Tibial nerve (tissue), 4 donors: Measurements from ENCODE around the gene UFSP2. TPM values are rescaled to one million over a fixed set of nuclear protein-coding genes. Genes with fewer than 3 reads are reported as not detected.

ENCODE experiments used
- DNase-seq, 2 donors: peaks; one replicate each; pipeline ENCODE4 v3.0.0-alpha.2; 2019; ENCODE audit warnings: low spot score in 2 of 2
- H3K27ac ChIP-seq, 4 donors: fragments of 200-600 bp; sonication (generic) in 3 of 4; one replicate each; pipeline ENCODE4 v1.5.1; 2017 to 2019; ENCODE audit warnings: mild to moderate bottlenecking in 1 of 4
- H3K27me3 ChIP-seq, 2 donors: fragments of 200-600 bp; sonication (generic) in 1 of 2; one replicate each; pipeline versions ENCODE4 v1.5.1 to v1.6.0; 2017 to 2019
- H3K36me3 ChIP-seq, 3 donors: fragments of 200-600 bp; sonication (generic); one replicate each; pipeline ENCODE4 v1.5.1; 2018 to 2019
- H3K4me1 ChIP-seq, 4 donors: fragments of 200-600 bp; sonication (generic) in 3 of 4; one replicate each; pipeline ENCODE4 v1.5.1; 2017 to 2019
- H3K4me3 ChIP-seq, 4 donors: fragments of 200-600 bp; sonication (generic) in 3 of 4; one replicate each; pipeline ENCODE4 v1.5.1; 2017 to 2019; ENCODE audit warnings: mild to moderate bottlenecking in 1 of 4, moderate library complexity in 1 of 4
- H3K9me3 ChIP-seq, 4 donors: fragments of 200-600 bp; sonication (generic) in 3 of 4; one replicate each; pipeline ENCODE4 v1.5.1; 2017 to 2019
- CTCF ChIP-seq, 5 experiments: fragments of 200-600 bp in 3 of 5; fragments of 450-650 bp in 2 of 5; sonication (generic) in 3 of 5; IDR thresholded peaks; one replicate each; pipeline ENCODE4 v1.5.1; 2016 to 2019; ENCODE audit warnings: antibody characterized with exemption in 5 of 5, mild to moderate bottlenecking in 3 of 5, moderate library complexity in 2 of 5
- EP300 ChIP-seq, 2 donors: sonication (generic); formaldehyde crosslinking; IDR thresholded peaks; one replicate each; pipeline ENCODE4 v1.6.1; 2017; ENCODE audit warnings: antibody characterized with exemption in 2 of 2, mild to moderate bottlenecking in 1 of 2
- POLR2A ChIP-seq, 2 donors: fragments of 450-650 bp; IDR thresholded peaks; one replicate each; pipeline ENCODE4 v1.6.1; 2017; ENCODE audit warnings: antibody characterized with exemption in 2 of 2, mild to moderate bottlenecking in 2 of 2, moderate library complexity in 2 of 2
- WGBS, 2 donors: methylation state at CpG; one replicate each; pipeline ENCODE4 v1.1.5; 2018; 5-methylcytosine and 5-hydroxymethylcytosine counted together
- total RNA-seq, 4 donors: library from RNA; depleted of rRNA; stranded (reverse); fragments of >200 nt; gene quantifications; one replicate each; pipeline ENCODE4 v1.1.0, GENCODE V29; 2016

The UFSP2 gene
- total RNA-seq, 4 donors from 2014 or later: 19.4 to 35.0 (median 29.2) TPM

GRCh38 chr4:185384930-185385331 lies 40.8 kb downstream of the UFSP2 start:
- no peaks in the 10 kb centered on the region for H3K27me3 ChIP-seq
- H3K27ac ChIP-seq: peak overlapping the region in 3 of 4 donors; percentile 19 to 58 (median 26)
- H3K36me3 ChIP-seq: peaks cover 0 to 5% (median 0%) of the 10 kb centered on the region in 3 donors
- peak overlapping the region in 1 of 4 donors; percentile 16 for H3K4me3 ChIP-seq
- peaks cover 0 to 11% (median 0%) of the 10 kb centered on the region in 4 donors for H3K9me3 ChIP-seq
- TF ChIP-seq POLR2A (IDR thresholded peaks at IDR 0.05) (no peak), CTCF (IDR thresholded peaks at IDR 0.05) (no peak), EP300 (IDR thresholded peaks at IDR 0.05) (no peak)
- H3K4me1 ChIP-seq: peaks cover 0 to 20% (median 5%) of the 10 kb centered on the region in 4 donors
- no peak for DNase-seq
- WGBS, 2 donors: 7 to 11% methylated on average over 10 of the region's 10 CpGs

- TF ChIP-seq EP300 (IDR thresholded peaks at IDR 0.05) (no peak), CTCF (IDR thresholded peaks at IDR 0.05) (no peak), POLR2A (IDR thresholded peaks at IDR 0.05) (no peak)
- H3K9me3 ChIP-seq: peaks cover 0 to 13% (median 0%) of the 10 kb centered on the region in 4 donors
- no peak for DNase-seq
- peaks cover 0 to 5% (median 0%) of the 10 kb centered on the region in 3 donors for H3K36me3 ChIP-seq
- H3K4me3 ChIP-seq: no peak overlapping the region
- H3K4me1 ChIP-seq: peaks cover 0 to 25% (median 5%) of the 10 kb centered on the region in 4 donors
- H3K27ac ChIP-seq: peak overlapping the region in 1 of 4 donors; percentile 4
- no peaks in the 10 kb centered on the region for H3K27me3 ChIP-seq
- 95 to 96% methylated on average over 2 of the region's 2 CpGs for WGBS, 2 donors
Measured at GRCh38 chr4:185384061-185384460, 41.7 kb downstream of the UFSP2 start.

GRCh38 chr4:185383451-185383850 lies 42.3 kb downstream of the UFSP2 start:
- Histone ChIP-seq H3K27ac (no peak overlapping the region), H3K9me3 (peaks cover 0 to 13% (median 0%) of the 10 kb centered on the region in 4 donors), H3K36me3 (peaks cover 0 to 5% (median 0%) of the 10 kb centered on the region in 3 donors), H3K4me1 (peaks cover 0 to 25% (median 5%) of the 10 kb centered on the region in 4 donors), H3K4me3 (no peak overlapping the region), H3K27me3 (no peaks in the 10 kb centered on the region)
- TF ChIP-seq EP300 (IDR thresholded peaks at IDR 0.05) (no peak), POLR2A (IDR thresholded peaks at IDR 0.05) (no peak), CTCF (IDR thresholded peaks at IDR 0.05) (no peak)
- 83 to 93% methylated on average over 3 to 4 of the region's 4 CpGs for WGBS, 2 donors
- DNase-seq: no peak

- Histone ChIP-seq H3K4me1 (peaks cover 0 to 25% (median 5%) of the 10 kb centered on the region in 4 donors), H3K9me3 (peaks cover 0 to 13% (median 0%) of the 10 kb centered on the region in 4 donors), H3K27ac (no peak overlapping the region), H3K36me3 (peaks cover 0 to 3% (median 0%) of the 10 kb centered on the region in 3 donors), H3K27me3 (no peaks in the 10 kb centered on the region), H3K4me3 (no peak overlapping the region)
- TF ChIP-seq POLR2A (IDR thresholded peaks at IDR 0.05): no peak
- no peak for TF ChIP-seq EP300 (IDR thresholded peaks at IDR 0.05)
- TF ChIP-seq CTCF (IDR thresholded peaks at IDR 0.05): no peak
- no peak for DNase-seq
Measured at GRCh38 chr4:185382754-185383153, 43.0 kb downstream of the UFSP2 start.

- peaks cover 0 to 13% (median 0%) of the 10 kb centered on the region in 4 donors for H3K9me3 ChIP-seq
- 38 to 43% methylated on average over 4 of the region's 4 CpGs for WGBS, 2 donors
- H3K4me3 ChIP-seq: no peak overlapping the region
- H3K36me3 ChIP-seq: peaks cover 0 to 6% (median 0%) of the 10 kb centered on the region in 3 donors
- DNase-seq: no peak
- H3K4me1 ChIP-seq: peaks cover 0 to 25% (median 5%) of the 10 kb centered on the region in 4 donors
- TF ChIP-seq CTCF (IDR thresholded peaks at IDR 0.05): no peak
- TF ChIP-seq EP300 (IDR thresholded peaks at IDR 0.05): no peak
- no peak for TF ChIP-seq POLR2A (IDR thresholded peaks at IDR 0.05)
- H3K27ac ChIP-seq: no peak overlapping the region
- no peaks in the 10 kb centered on the region for H3K27me3 ChIP-seq
Measured at GRCh38 chr4:185381288-185382196, 44.2 kb downstream of the UFSP2 start.
